Measurements from ENCODE around the gene SPCS3. TPM values are rescaled to one million over a fixed set of nuclear protein-coding genes. Genes with fewer than 3 reads are reported as not detected.
A peak's percentile ranks its signal among the peaks of the same experiment; 100 is the strongest.

SPCS3 gene
- total and polyA plus RNA-seq, 7 donors, result 6.6 to 119 (median 80.9) TPM

DNA sequence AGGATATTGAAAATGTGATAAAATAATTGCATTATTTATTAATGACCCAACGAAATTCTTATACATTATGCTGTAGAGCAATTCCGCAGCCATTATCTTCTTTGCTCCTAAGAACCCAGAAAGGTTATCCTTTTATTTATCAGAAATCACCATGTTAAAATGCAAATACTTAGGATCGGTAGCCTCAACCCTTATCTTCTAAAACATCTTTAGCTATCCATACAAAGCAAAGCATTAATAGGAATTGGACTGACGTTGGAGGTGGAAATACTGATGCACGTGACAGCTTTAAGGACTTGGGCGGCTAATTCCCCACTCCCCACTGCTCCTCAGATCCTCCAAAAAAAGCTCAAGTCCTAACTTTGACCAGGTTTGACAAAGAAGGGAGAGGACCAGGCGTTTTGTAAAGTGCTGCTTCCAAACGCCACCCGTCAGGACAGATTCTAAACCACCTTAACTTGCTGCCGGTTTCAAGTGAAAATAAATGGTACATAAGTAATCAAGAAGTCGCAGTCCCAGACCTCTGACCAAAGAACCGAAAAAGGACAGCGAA, 539 bp upstream of the SPCS3 start:
- WGBS, 2 donors, result 3% methylated on average over 13 of the region's 13 CpGs
- peak; percentile 31 to 51 for TF ChIP-seq POLR2A (IDR thresholded peaks at IDR 0.05)
- TF ChIP-seq, protein P1, sequence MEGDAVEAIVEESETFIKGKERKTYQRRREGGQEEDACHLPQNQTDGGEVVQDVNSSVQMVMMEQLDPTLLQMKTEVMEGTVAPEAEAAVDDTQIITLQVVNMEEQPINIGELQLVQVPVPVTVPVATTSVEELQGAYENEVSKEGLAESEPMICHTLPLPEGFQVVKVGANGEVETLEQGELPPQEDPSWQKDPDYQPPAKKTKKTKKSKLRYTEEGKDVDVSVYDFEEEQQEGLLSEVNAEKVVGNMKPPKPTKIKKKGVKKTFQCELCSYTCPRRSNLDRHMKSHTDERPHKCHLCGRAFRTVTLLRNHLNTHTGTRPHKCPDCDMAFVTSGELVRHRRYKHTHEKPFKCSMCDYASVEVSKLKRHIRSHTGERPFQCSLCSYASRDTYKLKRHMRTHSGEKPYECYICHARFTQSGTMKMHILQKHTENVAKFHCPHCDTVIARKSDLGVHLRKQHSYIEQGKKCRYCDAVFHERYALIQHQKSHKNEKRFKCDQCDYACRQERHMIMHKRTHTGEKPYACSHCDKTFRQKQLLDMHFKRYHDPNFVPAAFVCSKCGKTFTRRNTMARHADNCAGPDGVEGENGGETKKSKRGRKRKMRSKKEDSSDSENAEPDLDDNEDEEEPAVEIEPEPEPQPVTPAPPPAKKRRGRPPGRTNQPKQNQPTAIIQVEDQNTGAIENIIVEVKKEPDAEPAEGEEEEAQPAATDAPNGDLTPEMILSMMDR (IDR thresholded peaks at IDR 0.05), result no peak
- TF ChIP-seq POLR2AphosphoS5 (IDR thresholded peaks at IDR 0.05), result peak in 1 of 4 donors; percentile 71
- no peak for TF ChIP-seq EP300 (IDR thresholded peaks at IDR 0.05)
- intact Hi-C loops (cut with DNase I), result loop anchor here (5.0 kb wide), 2 partner anchors 82 to 122 kb away; partner anchors contain the start of gene SPATA4
- Histone ChIP-seq H3K27me3 (no peaks in the 10 kb centered on the region), H3K36me3 (no peaks in the 10 kb centered on the region), H3K4me1 (peaks cover 0 to 46% (median 27%) of the 10 kb centered on the region in 4 donors), H3K27ac (peak overlapping the region; percentile 94 to 99 (median 94)), H3K4me3 (peak overlapping the region; percentile 32 to 91 (median 73)), H3K9me3 (no peaks in the 10 kb centered on the region)
- no peak for DNase-seq

DNA sequence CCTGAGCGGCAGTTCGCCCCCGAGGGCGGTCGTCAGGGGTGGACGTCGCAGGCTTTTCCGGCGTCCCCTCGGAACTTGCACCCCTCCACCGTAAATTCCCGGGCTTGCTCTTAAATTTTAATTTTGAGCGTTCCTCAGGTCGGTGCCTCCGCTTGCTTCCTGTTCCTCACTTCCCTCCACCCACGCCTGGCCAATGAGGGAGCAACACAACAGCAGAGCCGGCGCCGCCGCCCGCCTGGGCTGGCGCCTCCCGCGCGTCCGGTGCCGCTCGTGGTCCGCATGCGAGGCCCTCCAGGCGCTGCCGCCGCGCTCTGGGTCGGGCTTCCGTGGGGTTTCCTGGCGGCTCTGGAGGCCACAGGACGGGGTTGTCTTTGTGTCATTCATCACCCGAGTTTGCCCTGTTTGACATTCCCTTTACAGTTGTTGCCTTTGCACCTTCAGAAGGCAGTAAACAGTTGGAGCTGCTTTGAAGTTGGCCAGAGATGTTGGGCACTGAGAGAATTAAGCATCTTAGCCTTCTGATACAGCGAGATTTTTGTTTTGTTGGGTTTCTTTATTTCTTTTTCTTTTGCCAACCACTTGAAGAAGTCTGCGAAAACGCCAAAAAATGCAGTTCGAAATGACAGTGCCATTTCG, 692 bp downstream of the SPCS3 start:
- DNase-seq, result peak; percentile 93
- 0 to 1% methylated on average over 44 of the region's 44 CpGs for WGBS, 2 donors
- intact Hi-C loops (cut with DNase I), result loop anchor here (2.0 to 10.0 kb wide), 3 partner anchors 168 to 376 kb away; partner anchors contain the start of gene WDR17
- Histone ChIP-seq H3K9me3 (no peaks in the 10 kb centered on the region), H3K27me3 (no peaks in the 10 kb centered on the region), H3K4me1 (peaks cover 0 to 50% (median 36%) of the 10 kb centered on the region in 4 donors), H3K4me3 (peak overlapping the region; percentile 66 to 91 (median 78)), H3K27ac (peak overlapping the region; percentile 94 to 99 (median 94)), H3K36me3 (no peaks in the 10 kb centered on the region)
- TF ChIP-seq EP300 (IDR thresholded peaks at IDR 0.05) (no peak), POLR2A (IDR thresholded peaks at IDR 0.05) (no peak), POLR2AphosphoS5 (IDR thresholded peaks at IDR 0.05) (peak in 3 of 4 donors; percentile 9 to 26 (median 20))
- TF ChIP-seq, protein P1 (IDR thresholded peaks at IDR 0.05), result no peak

DNA sequence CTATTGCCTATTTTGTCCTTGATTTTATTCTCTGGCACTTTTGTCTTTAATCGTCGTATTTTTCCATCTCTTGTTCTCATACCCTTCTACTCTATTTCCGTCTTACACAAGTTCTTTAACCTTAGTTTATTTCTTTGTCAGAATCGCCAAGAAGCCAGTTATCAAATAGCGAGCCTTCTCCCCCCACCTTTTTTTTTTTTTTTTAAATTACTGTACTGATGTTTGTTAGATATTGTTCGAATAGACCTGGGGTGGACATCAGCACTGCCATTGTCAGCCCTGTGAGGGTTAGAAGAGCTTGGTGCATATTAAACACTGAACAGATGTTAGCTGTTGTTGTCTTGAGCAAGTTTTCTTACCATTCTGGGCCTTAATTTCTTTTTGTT, 1.2 kb downstream of the SPCS3 start:
- peaks cover 0 to 2% (median 0%) of the 10 kb centered on the region in 4 donors for H3K36me3 ChIP-seq
- peak overlapping the region; percentile 66 to 91 (median 78) for H3K4me3 ChIP-seq
- H3K27me3 ChIP-seq, result no peaks in the 10 kb centered on the region
- intact Hi-C loops (cut with DNase I), result loop anchor here (2.0 to 10.0 kb wide), 3 partner anchors 169 to 376 kb away; partner anchors contain the start of gene WDR17
- no peak for TF ChIP-seq EP300 (IDR thresholded peaks at IDR 0.05)
- TF ChIP-seq POLR2AphosphoS5 (IDR thresholded peaks at IDR 0.05), result no peak
- TF ChIP-seq POLR2A (IDR thresholded peaks at IDR 0.05), result no peak
- TF ChIP-seq, protein P1 (IDR thresholded peaks at IDR 0.05), result no peak
- 1% methylated on average over 6 of the region's 6 CpGs for WGBS, 2 donors
- peaks cover 0 to 55% (median 36%) of the 10 kb centered on the region in 4 donors for H3K4me1 ChIP-seq
- H3K9me3 ChIP-seq, result no peaks in the 10 kb centered on the region
- peak overlapping the region; percentile 94 to 99 (median 94) for H3K27ac ChIP-seq
- no peak for DNase-seq

DNA sequence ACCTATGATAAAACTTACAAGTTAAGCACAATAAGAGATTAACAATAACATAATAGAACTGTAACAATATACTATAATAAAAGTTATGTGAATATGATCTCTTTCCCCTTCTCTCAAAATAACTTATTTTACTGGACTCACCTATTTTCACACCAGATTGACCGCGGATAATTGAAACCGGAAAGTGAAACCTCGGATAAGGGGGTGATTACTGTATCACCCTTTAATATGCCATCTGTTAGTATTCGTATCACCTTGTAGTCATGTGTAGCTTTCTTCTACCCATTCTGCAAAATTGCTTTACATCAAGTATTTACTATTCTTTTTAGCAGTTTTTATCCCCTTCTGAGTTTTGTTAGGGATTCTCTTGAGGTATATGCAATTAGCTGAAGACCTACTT, 1.8 kb downstream of the SPCS3 start:
- H3K27ac ChIP-seq, result peak overlapping the region; percentile 94 to 99 (median 94)
- DNase-seq, result no peak
- H3K9me3 ChIP-seq, result no peaks in the 10 kb centered on the region
- H3K4me3 ChIP-seq, result peak overlapping the region; percentile 66 to 91 (median 78)
- no peaks in the 10 kb centered on the region for H3K27me3 ChIP-seq
- 47 to 57% methylated on average over 5 of the region's 5 CpGs for WGBS, 2 donors
- H3K4me1 ChIP-seq, result peaks cover 0 to 60% (median 36%) of the 10 kb centered on the region in 4 donors
- intact Hi-C loops (cut with DNase I), result loop anchor here (2.0 to 10.0 kb wide), 3 partner anchors 169 to 377 kb away; partner anchors contain the start of gene WDR17
- TF ChIP-seq POLR2AphosphoS5 (IDR thresholded peaks at IDR 0.05) (no peak), EP300 (IDR thresholded peaks at IDR 0.05) (no peak), POLR2A (IDR thresholded peaks at IDR 0.05) (no peak)
- TF ChIP-seq, protein P1 (IDR thresholded peaks at IDR 0.05), result no peak
- peaks cover 0 to 6% (median 0%) of the 10 kb centered on the region in 4 donors for H3K36me3 ChIP-seq

All from sigmoid colon (tissue), 7 donors.